ENCODE measurements around the gene ZBTB1.

The ZBTB1 gene

GRCh38 chr14:64504310-64504896 is at the start of gene ZBTB1:
ZBTB1 (plus strand) TSS chr14:64504770; CDS start chr14:64521505, 16,735 bp downstream.
- peak; percentile 72 to 84 (median 79) for DNase-seq (ENCODE audit: low read depth in 3 of 3)

- DNase-seq (ENCODE audit: low read depth in 3 of 3): no peak
Observed at GRCh38 chr14:64459405-64460136, 45.0 kb upstream of the ZBTB1 start.

- no peak for DNase-seq (ENCODE audit: low read depth in 3 of 3)
Observed at GRCh38 chr14:64461221-64461620, 43.3 kb upstream of the ZBTB1 start.

GRCh38 chr14:64463195-64463594 is 41.4 kb upstream of the ZBTB1 start:
- no peak for DNase-seq (ENCODE audit: low read depth in 3 of 3)

- DNase-seq (ENCODE audit: low read depth in 3 of 3): no peak
Observed at GRCh38 chr14:64463873-64464272, 40.7 kb upstream of the ZBTB1 start.

GRCh38 chr14:64464651-64465050 is 39.9 kb upstream of the ZBTB1 start:
- no peak for DNase-seq (ENCODE audit: low read depth in 3 of 3)

- DNase-seq (ENCODE audit: low read depth in 3 of 3): peak in 2 of 3 experiments; percentile 43 to 57
Observed at GRCh38 chr14:64465191-64465822, 39.3 kb upstream of the ZBTB1 start, which contains the start of gene AKAP5. AKAP5 (plus strand) TSS chr14:64465499; CDS start chr14:64468395, 2,896 bp downstream.

GRCh38 chr14:64465831-64466554 is 38.6 kb upstream of the ZBTB1 start:
- no peak for DNase-seq (ENCODE audit: low read depth in 3 of 3)

- no peak for DNase-seq (ENCODE audit: low read depth in 3 of 3)
Observed at GRCh38 chr14:64467101-64467500, 37.5 kb upstream of the ZBTB1 start.

GRCh38 chr14:64467566-64467965 is 37.0 kb upstream of the ZBTB1 start:
- no peak for DNase-seq (ENCODE audit: low read depth in 3 of 3)

- DNase-seq (ENCODE audit: low read depth in 3 of 3): no peak
Observed at GRCh38 chr14:64468451-64468850, 36.1 kb upstream of the ZBTB1 start.

- no peak for DNase-seq (ENCODE audit: low read depth in 3 of 3)
Observed at GRCh38 chr14:64474041-64474440, 30.5 kb upstream of the ZBTB1 start.

- no peak for DNase-seq (ENCODE audit: low read depth in 3 of 3)
Observed at GRCh38 chr14:64474698-64475097, 29.9 kb upstream of the ZBTB1 start.

GRCh38 chr14:64475585-64476273 is 28.8 kb upstream of the ZBTB1 start:
- no peak for DNase-seq (ENCODE audit: low read depth in 3 of 3)

GRCh38 chr14:64476438-64476837 is 28.1 kb upstream of the ZBTB1 start:
- no peak for DNase-seq (ENCODE audit: low read depth in 3 of 3)

GRCh38 chr14:64478634-64479250 is 25.8 kb upstream of the ZBTB1 start:
- DNase-seq (ENCODE audit: low read depth in 3 of 3): no peak

- no peak for DNase-seq (ENCODE audit: low read depth in 3 of 3)
Observed at GRCh38 chr14:64488590-64489099, 15.9 kb upstream of the ZBTB1 start.

GRCh38 chr14:64491637-64492036 is 12.9 kb upstream of the ZBTB1 start:
- DNase-seq (ENCODE audit: low read depth in 3 of 3): no peak

- DNase-seq (ENCODE audit: low read depth in 3 of 3): no peak
Observed at GRCh38 chr14:64493455-64493854, 11.1 kb upstream of the ZBTB1 start.

GRCh38 chr14:64495252-64495651 is 9.3 kb upstream of the ZBTB1 start:
- no peak for DNase-seq (ENCODE audit: low read depth in 3 of 3)

GRCh38 chr14:64496764-64497163 is 7.8 kb upstream of the ZBTB1 start:
- DNase-seq (ENCODE audit: low read depth in 3 of 3): no peak
